ENCODE results near the gene MGST3. TPM values are rescaled to one million over a fixed set of nuclear protein-coding genes. Genes with fewer than 3 reads are reported as not detected.
A peak's percentile ranks its signal among the peaks of the same experiment; 100 is the strongest.

MGST3 gene
- total and polyA plus RNA-seq, 2 of the 13 experiments (the other 11 are each of a cell fraction or from before 2014, with no cell fraction given), result 59.7 to 61.2 TPM

GRCh38 chr1:165597883-165598675, 33.0 kb upstream of the MGST3 start (continued):
- TF ChIP-seq SNAPC2 (CRISPR knock-in tag; IDR thresholded peaks at IDR 0.05) (0 out of 2 replicates have a peak, but pooled peaks have one; percentile 12), POGK (CRISPR knock-in tag; conservative IDR thresholded peaks at IDR 0.05) (0 out of 2 replicates have a peak, but pooled peaks have one; percentile 23), ZNF891 (CRISPR knock-in tag; IDR thresholded peaks at IDR 0.05) (0 out of 2 replicates have a peak, but pooled peaks have one; percentile 2)
- TF ChIP-seq, protein P1, sequence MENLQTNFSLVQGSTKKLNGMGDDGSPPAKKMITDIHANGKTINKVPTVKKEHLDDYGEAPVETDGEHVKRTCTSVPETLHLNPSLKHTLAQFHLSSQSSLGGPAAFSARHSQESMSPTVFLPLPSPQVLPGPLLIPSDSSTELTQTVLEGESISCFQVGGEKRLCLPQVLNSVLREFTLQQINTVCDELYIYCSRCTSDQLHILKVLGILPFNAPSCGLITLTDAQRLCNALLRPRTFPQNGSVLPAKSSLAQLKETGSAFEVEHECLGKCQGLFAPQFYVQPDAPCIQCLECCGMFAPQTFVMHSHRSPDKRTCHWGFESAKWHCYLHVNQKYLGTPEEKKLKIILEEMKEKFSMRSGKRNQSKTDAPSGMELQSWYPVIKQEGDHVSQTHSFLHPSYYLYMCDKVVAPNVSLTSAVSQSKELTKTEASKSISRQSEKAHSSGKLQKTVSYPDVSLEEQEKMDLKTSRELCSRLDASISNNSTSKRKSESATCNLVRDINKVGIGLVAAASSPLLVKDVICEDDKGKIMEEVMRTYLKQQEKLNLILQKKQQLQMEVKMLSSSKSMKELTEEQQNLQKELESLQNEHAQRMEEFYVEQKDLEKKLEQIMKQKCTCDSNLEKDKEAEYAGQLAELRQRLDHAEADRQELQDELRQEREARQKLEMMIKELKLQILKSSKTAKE (CRISPR knock-in tag; IDR thresholded peaks at IDR 0.05; ENCODE audit: borderline replicate concordance), result no peak

DNA sequence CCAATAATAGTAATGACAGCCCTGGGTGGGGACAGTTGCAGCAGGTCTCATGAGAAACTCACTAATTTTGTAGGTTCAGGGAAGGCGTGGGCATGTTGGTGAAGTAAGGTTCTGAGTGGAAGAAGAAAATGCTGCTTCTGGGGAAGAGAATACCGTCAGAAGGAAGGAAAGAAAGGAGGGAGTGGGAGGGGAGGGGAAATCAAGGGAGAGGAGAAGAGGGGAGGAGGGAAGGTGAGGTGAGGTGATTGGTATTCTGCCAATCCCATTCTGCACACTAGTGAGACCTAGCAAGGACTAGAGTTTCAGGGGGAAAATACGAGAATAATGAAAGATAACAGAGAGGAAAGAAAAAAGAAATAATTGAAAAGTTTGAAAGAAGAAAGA, 32.4 kb upstream of the MGST3 start:
- no peak for ATAC-seq
- TSS peak; percentile 60 for BruUV-seq (replicated peaks)
- in situ Hi-C loops (cut with HindIII; ENCODE audit: extremely low pct_ligation_motif_present, low pct_unique_long_range_greater_than_20kb) (loop anchor here (25.0 kb wide), 1 partner anchor 461 kb away; no protein-coding TSS in a partner anchor), intact Hi-C loops (cut with micrococcal nuclease; ENCODE audit: unreplicated experiment) (loop anchor here (10.0 kb wide), 1 partner anchor 344 kb away; no protein-coding TSS in a partner anchor)
- Histone ChIP-seq H3K9ac (ENCODE audit: insufficient read depth, low read depth, low read length) (peak overlapping the region; percentile 74), H3K27me3 (ENCODE audit: control insufficient read depth in 1 of 2, insufficient read depth in 2 of 2, low read length in 2 of 2) (no peaks in the 10 kb centered on the region; a peak in 1 of 5 replicates), H3K4me2 (ENCODE audit: low read depth, low read length) (peak overlapping the region; percentile 96), H2AFZ (ENCODE audit: low read length) (peak overlapping the region; percentile 83), H3K9me3 (ENCODE audit: low read length) (no peaks in the 10 kb centered on the region), H3K36me3 (replicated peaks in 1 of 2; ENCODE audit: control insufficient read depth in 1 of 2, insufficient read depth in 2 of 2, low read length in 2 of 2) (no peaks in the 10 kb centered on the region), H3K79me2 (ENCODE audit: insufficient read depth, low read length) (no peaks in the 10 kb centered on the region), H4K20me1 (ENCODE audit: insufficient read depth, low read length) (no peaks in the 10 kb centered on the region), H3K4me3 (replicated peaks in 1 of 3; ENCODE audit: insufficient read depth in 1 of 3, low read depth in 2 of 3, low read length in 3 of 3) (peak overlapping the region; percentile 55 to 77 (median 70)), H3K27ac (ENCODE audit: extremely low read length, insufficient read depth, low read length) (no peak overlapping the region), H3K4me1 (ENCODE audit: insufficient read depth, low read length) (peaks cover 39% of the 10 kb centered on the region)
- no peak for DNase-seq (ENCODE audit: low spot score)
- CTCF ChIA-PET (ENCODE audit: low intra/inter-chr PET ratio, low total read pairs), result no interaction called here
- FAIRE-seq, result no peak
- TF ChIP-seq, protein P2, sequence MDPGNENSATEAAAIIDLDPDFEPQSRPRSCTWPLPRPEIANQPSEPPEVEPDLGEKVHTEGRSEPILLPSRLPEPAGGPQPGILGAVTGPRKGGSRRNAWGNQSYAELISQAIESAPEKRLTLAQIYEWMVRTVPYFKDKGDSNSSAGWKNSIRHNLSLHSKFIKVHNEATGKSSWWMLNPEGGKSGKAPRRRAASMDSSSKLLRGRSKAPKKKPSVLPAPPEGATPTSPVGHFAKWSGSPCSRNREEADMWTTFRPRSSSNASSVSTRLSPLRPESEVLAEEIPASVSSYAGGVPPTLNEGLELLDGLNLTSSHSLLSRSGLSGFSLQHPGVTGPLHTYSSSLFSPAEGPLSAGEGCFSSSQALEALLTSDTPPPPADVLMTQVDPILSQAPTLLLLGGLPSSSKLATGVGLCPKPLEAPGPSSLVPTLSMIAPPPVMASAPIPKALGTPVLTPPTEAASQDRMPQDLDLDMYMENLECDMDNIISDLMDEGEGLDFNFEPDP (CRISPR knock-in tag; conservative IDR thresholded peaks at IDR 0.05), result no peak
- TF ChIP-seq PCBP2 (optimal IDR thresholded peaks at IDR 0.05; ENCODE audit: low read depth, low read length, poor library complexity, severe bottlenecking) (peak; percentile 55), ATF1 (CRISPR knock-in tag; IDR thresholded peaks at IDR 0.05) (peak; percentile 17)
- WGBS (ENCODE audit: low lambda C conversion rate), result 10% methylated on average over 3 of the region's 3 CpGs
- POLR2A ChIA-PET, result interaction anchor here (0.7 to 1.0 kb wide), 3 partner anchors 32 to 230 kb away, joined by 4 to 7 read pairs (median 4); partner anchors contain the start of genes ALDH9A1 and MGST3
